ENCODE results near the gene POLR1E. TPM values are rescaled to one million over a fixed set of nuclear protein-coding genes. Genes with fewer than 3 reads are reported as not detected.

Gene POLR1E
- total RNA-seq, 1 donor from 2014 or later: 12.3 TPM

DNA sequence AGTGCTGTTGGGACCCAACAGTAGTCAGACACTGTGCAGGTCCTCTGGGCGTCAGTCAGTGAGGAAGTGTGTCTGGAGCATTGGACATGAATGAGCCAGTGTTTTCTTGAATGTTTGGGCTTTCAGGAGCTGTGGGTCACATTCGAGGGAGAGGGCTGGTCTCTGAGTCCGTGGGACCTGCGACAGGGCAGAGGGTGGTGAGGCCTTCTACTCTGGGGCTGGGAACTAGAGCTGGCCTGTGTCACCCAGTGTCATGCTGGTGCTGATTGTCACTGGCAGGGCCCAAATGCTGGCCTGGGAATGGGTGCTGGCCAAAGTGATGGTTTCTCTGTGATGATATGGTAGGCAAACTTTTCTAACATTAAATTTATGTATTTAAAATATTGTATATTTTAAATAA is 10.3 kb downstream of the POLR1E start:
- Histone ChIP-seq H3K27me3 (no peaks in the 10 kb centered on the region), H3K36me3 (peaks cover 5 to 86% of the 10 kb centered on the region in 2 donors), H3K4me3 (no peak overlapping the region), H3K4me1 (no peaks in the 10 kb centered on the region), H3K9me3 (no peaks in the 10 kb centered on the region), H3K27ac (no peak overlapping the region)
- no peak for TF ChIP-seq POLR2AphosphoS5 (IDR thresholded peaks at IDR 0.05; ENCODE audit: insufficient read depth in 1 of 2, low read depth in 1 of 2)
- no peak for TF ChIP-seq POLR2A (IDR thresholded peaks at IDR 0.05)
- TF ChIP-seq, protein P1, sequence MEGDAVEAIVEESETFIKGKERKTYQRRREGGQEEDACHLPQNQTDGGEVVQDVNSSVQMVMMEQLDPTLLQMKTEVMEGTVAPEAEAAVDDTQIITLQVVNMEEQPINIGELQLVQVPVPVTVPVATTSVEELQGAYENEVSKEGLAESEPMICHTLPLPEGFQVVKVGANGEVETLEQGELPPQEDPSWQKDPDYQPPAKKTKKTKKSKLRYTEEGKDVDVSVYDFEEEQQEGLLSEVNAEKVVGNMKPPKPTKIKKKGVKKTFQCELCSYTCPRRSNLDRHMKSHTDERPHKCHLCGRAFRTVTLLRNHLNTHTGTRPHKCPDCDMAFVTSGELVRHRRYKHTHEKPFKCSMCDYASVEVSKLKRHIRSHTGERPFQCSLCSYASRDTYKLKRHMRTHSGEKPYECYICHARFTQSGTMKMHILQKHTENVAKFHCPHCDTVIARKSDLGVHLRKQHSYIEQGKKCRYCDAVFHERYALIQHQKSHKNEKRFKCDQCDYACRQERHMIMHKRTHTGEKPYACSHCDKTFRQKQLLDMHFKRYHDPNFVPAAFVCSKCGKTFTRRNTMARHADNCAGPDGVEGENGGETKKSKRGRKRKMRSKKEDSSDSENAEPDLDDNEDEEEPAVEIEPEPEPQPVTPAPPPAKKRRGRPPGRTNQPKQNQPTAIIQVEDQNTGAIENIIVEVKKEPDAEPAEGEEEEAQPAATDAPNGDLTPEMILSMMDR (IDR thresholded peaks at IDR 0.05): no peak
- no peak for DNase-seq (ENCODE audit: extremely low spot score in 2 of 2)
- intact Hi-C loops (cut with DNase I): no loop called here

GRCh38 chr9:37497320-37497719 is 11.6 kb downstream of the POLR1E start:
- TF ChIP-seq POLR2AphosphoS5 (IDR thresholded peaks at IDR 0.05; ENCODE audit: insufficient read depth in 1 of 2, low read depth in 1 of 2) (no peak), POLR2A (IDR thresholded peaks at IDR 0.05) (no peak)
- TF ChIP-seq, protein P1 (IDR thresholded peaks at IDR 0.05): no peak
- Histone ChIP-seq H3K27me3 (no peaks in the 10 kb centered on the region), H3K4me3 (no peak overlapping the region), H3K36me3 (peaks cover 5 to 88% of the 10 kb centered on the region in 2 donors), H3K27ac (no peak overlapping the region), H3K9me3 (no peaks in the 10 kb centered on the region), H3K4me1 (no peaks in the 10 kb centered on the region)
- no peak for DNase-seq (ENCODE audit: extremely low spot score in 2 of 2)
- intact Hi-C loops (cut with DNase I): no loop called here

GRCh38 chr9:37498457-37498856 is 12.7 kb downstream of the POLR1E start:
- Histone ChIP-seq H3K27me3 (no peaks in the 10 kb centered on the region), H3K4me1 (no peaks in the 10 kb centered on the region), H3K9me3 (no peaks in the 10 kb centered on the region), H3K4me3 (no peak overlapping the region), H3K36me3 (peaks cover 5 to 88% of the 10 kb centered on the region in 2 donors), H3K27ac (no peak overlapping the region)
- DNase-seq (ENCODE audit: extremely low spot score in 2 of 2): no peak
- intact Hi-C loops (cut with DNase I): no loop called here
- TF ChIP-seq POLR2AphosphoS5 (IDR thresholded peaks at IDR 0.05; ENCODE audit: insufficient read depth in 1 of 2, low read depth in 1 of 2) (no peak), POLR2A (IDR thresholded peaks at IDR 0.05) (no peak)
- TF ChIP-seq, protein P1 (IDR thresholded peaks at IDR 0.05): no peak

DNA sequence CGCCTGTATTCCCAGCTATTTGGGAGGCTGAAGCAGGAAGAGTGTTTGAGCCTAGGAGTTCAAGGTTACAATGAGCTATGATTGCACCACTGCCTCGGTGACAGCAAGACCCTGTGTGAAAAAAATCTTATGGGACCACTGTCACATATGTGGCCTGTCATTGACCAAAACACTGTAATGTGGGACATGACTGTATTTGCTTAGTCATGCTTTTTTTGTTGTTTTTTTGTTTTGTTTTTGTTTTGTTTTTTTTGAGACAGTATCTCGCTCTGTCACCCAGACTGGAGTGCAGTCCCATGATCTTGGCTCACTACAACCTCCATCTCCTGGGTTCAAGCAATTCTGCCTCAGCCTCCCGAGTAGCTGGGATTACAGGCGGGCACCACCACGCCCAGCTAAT is 13.5 kb downstream of the POLR1E start:
- Histone ChIP-seq H3K36me3 (peaks cover 5 to 88% of the 10 kb centered on the region in 2 donors), H3K27me3 (no peaks in the 10 kb centered on the region)

GRCh38 chr9:37501957-37502596 is 16.3 kb downstream of the POLR1E start:
- H3K4me3 ChIP-seq: no peak overlapping the region
- H3K27me3 ChIP-seq: no peaks in the 10 kb centered on the region
- intact Hi-C loops (cut with DNase I): no loop called here
- H3K36me3 ChIP-seq: peaks cover 5 to 64% of the 10 kb centered on the region in 2 donors
- H3K9me3 ChIP-seq: no peaks in the 10 kb centered on the region
- no peak overlapping the region for H3K27ac ChIP-seq
- no peaks in the 10 kb centered on the region for H3K4me1 ChIP-seq
- TF ChIP-seq POLR2AphosphoS5 (IDR thresholded peaks at IDR 0.05; ENCODE audit: insufficient read depth in 1 of 2, low read depth in 1 of 2) (no peak), POLR2A (IDR thresholded peaks at IDR 0.05) (no peak)
- no peak for DNase-seq (ENCODE audit: extremely low spot score in 2 of 2)

More for the DNA sequence above, 13.5 kb downstream of the POLR1E start:
- H3K4me3 ChIP-seq: no peak overlapping the region
- DNase-seq (ENCODE audit: extremely low spot score in 2 of 2): no peak
- intact Hi-C loops (cut with DNase I): no loop called here
- no peaks in the 10 kb centered on the region for H3K9me3 ChIP-seq
- TF ChIP-seq, protein P1 (IDR thresholded peaks at IDR 0.05): no peak
- TF ChIP-seq POLR2A (IDR thresholded peaks at IDR 0.05): no peak
- no peak overlapping the region for H3K27ac ChIP-seq
- H3K4me1 ChIP-seq: no peaks in the 10 kb centered on the region
